H1 (cell line): ENCODE measurements around the gene RUNX1. TPM values are rescaled to one million over a fixed set of nuclear protein-coding genes. Genes with fewer than 3 reads are reported as not detected.

Experiments
- BCL11A ChIP-seq, 2 experiments: IDR thresholded peaks; one replicate each; pipeline ENCODE4 v1.6.1; 2011; ENCODE audit warnings: low read depth in 2 of 2, low read length in 2 of 2, mild to moderate bottlenecking in 2 of 2
- MAX ChIP-seq: IDR thresholded peaks from 2 replicates; pipeline ENCODE4 v1.6.1; 2012; ENCODE audit warnings: inconsistent platforms
- RFX5 ChIP-seq: IDR thresholded peaks from 2 replicates; pipeline ENCODE4 v1.6.1; 2011; ENCODE audit warnings: low read depth, low read length, improper control_type of control experiment, borderline replicate concordance
- ZNF274 ChIP-seq: IDR thresholded peaks from 2 replicates; pipeline ENCODE4 v1.7.0; 2012; ENCODE audit warnings: low read length, borderline replicate concordance; ENCODE audit errors: extremely low read depth
- polyA plus RNA-seq, 7 experiments: library from polyadenylated mRNA; depleted of rRNA in 3 of 7; stranded (reverse) in 5 of 7; unstranded in 2 of 7; fragments of >200 nt in 5 of 7; fragments of 200-250 nt in 2 of 7; gene quantifications; 1 replicate in 5 of 7; 2 replicates in 1 of 7; 4 replicates in 1 of 7; pipeline versions ENCODE4 v1.2.1 to v1.2.3, GENCODE V29; 2011 to 2013; ENCODE audit warnings: missing spikeins in 2 of 7, mixed read lengths in 2 of 7
- total RNA-seq: library from RNA; stranded (reverse); fragmentation: NEBNext Ultra II Directional; extraction: Animal tissue kit (Norgen Biotek cat#: 25700); gene quantifications from 2 replicates; pipeline ENCODE4 v1.2.1, GENCODE V29; 2021

Gene RUNX1
- total and polyA plus RNA-seq, 2 of the 8 experiments (the other 6 are each of a cell fraction or from before 2014, with no cell fraction given) = 0.20 to 0.60 TPM

- no peak for TF ChIP-seq ZNF274
- no peak for TF ChIP-seq BCL11A (IDR thresholded peaks at IDR 0.05; ENCODE audit: low read depth in 2 of 2, low read length in 2 of 2)
- TF ChIP-seq RFX5 = no peak
- no peak for TF ChIP-seq MAX
Observed at GRCh38 chr21:34986561-34987500, 62.3 kb downstream of the RUNX1 start (continued).
